GM21723 (cell line): ENCODE measurements around the gene TMEM198.

ENCODE experiments used
- ATAC-seq: cut with Tn5 transposase; IDR thresholded peaks from one replicate; pipeline ENCODE4 v1.9.1; 2021; ENCODE audit warnings: mild to moderate bottlenecking, moderate library complexity; ENCODE audit not compliant: unreplicated experiment

The TMEM198 gene

GRCh38 chr2:219524817-219525216 is 19.0 kb upstream of the TMEM198 start:
- no peak for ATAC-seq

- no peak for ATAC-seq
Measured at GRCh38 chr2:219525533-219526232, 18.1 kb upstream of the TMEM198 start.

GRCh38 chr2:219526320-219527075 is 17.3 kb upstream of the TMEM198 start:
- no peak for ATAC-seq

GRCh38 chr2:219527076-219527394 is 16.8 kb upstream of the TMEM198 start:
- no peak for ATAC-seq

GRCh38 chr2:219527472-219527871 is 16.4 kb upstream of the TMEM198 start:
- ATAC-seq: no peak

GRCh38 chr2:219530048-219530963 is 13.5 kb upstream of the TMEM198 start:
- ATAC-seq: peak; percentile 96

- ATAC-seq: no peak
Measured at GRCh38 chr2:219531639-219532377, 12.0 kb upstream of the TMEM198 start.

GRCh38 chr2:219532378-219532649 is 11.5 kb upstream of the TMEM198 start:
- ATAC-seq: no peak

- no peak for ATAC-seq
Measured at GRCh38 chr2:219533930-219534661, 9.7 kb upstream of the TMEM198 start.

GRCh38 chr2:219536425-219536824 is 7.4 kb upstream of the TMEM198 start:
- ATAC-seq: no peak

GRCh38 chr2:219536967-219537366 is 6.9 kb upstream of the TMEM198 start:
- no peak for ATAC-seq

- ATAC-seq: no peak
Measured at GRCh38 chr2:219537657-219538488, 6.0 kb upstream of the TMEM198 start.

GRCh38 chr2:219538504-219538951 is 5.3 kb upstream of the TMEM198 start:
- ATAC-seq: no peak

- no peak for ATAC-seq
Measured at GRCh38 chr2:219538956-219539788, 4.7 kb upstream of the TMEM198 start.

- no peak for ATAC-seq
Measured at GRCh38 chr2:219539926-219540678, 3.7 kb upstream of the TMEM198 start.

GRCh38 chr2:219540784-219541504 is 2.9 kb upstream of the TMEM198 start:
- ATAC-seq: no peak

- ATAC-seq: peak; percentile 54
Measured at GRCh38 chr2:219541611-219542180, 2.1 kb upstream of the TMEM198 start.
